Measurements from ENCODE around the gene MT1A.
"Not testable (repeated sequence)": the region's sequence is repeated elsewhere in the genome, so short reads cannot be mapped to it uniquely, and the experiment has no call there.

MT1A gene

DNA sequence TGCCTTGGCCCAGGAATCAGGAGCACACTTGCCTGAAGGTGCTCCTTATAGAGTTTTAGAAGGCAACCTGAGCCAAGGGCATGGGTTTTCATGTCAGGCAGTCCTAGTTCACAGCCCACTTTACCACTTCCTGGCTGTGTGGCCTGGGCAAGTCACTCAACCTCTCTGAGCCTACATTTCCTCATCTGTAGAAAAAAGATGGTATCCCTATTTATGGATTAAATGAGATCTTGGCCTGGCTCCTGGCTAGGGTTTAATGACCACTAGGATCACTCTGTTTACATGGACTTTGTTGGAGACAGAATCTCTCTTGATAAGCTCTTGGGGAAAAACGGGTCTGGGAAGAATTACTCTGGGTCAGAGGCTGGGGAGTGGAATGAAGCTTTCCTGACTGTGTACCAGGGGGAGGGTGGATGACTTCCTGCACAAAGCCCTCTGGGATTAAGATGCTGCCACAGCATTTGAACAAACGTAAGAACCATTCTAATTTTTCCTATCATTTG lies 27.8 kb upstream of the MT1A start:
- FAIRE-seq, result no peak

DNA sequence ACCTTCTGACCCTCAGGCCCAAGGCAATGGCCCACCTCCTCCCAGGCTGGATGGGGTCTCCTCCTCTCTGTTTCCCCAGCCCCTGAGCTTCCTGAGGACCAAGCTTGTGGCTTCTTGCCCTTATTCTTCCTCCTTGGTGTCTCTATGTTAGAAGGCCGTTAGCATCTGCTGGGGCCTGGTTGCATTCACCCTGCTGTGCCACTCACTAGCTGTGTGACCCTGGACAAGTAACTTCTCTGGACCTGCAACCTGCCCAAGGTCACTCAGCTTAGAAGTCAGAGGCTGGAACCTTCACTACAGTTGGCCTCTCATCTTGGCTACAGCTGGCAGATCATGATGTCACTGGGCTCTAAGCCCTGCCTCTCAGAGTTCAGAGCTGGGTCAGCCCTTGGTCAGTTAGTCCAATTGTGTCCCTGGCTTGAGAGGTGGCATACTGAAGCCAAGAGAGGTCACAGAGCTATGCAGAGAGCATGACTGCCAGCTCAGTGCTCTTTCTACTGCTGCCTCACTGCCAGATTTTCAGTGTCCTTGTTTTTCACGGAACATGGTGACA lies 27.1 kb upstream of the MT1A start:
- FAIRE-seq, result no peak

DNA sequence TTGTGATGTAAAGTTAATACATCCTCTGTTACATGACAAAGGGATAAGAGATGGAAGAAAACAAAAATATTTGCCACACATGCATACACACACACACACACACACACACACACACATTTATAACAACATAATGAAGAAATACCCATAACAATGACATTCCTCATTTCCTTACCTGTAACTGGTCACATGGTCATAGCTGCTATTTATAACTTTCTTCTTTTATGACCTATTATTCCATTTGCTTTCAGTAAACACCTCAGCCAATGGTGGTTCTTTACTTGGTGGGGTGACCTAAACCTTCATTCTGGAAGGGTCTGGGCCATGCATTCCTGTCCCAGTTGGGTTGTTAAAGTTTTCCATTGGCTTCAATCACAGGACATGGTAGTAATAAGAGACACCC lies 24.8 kb upstream of the MT1A start:
- no peak for FAIRE-seq

DNA sequence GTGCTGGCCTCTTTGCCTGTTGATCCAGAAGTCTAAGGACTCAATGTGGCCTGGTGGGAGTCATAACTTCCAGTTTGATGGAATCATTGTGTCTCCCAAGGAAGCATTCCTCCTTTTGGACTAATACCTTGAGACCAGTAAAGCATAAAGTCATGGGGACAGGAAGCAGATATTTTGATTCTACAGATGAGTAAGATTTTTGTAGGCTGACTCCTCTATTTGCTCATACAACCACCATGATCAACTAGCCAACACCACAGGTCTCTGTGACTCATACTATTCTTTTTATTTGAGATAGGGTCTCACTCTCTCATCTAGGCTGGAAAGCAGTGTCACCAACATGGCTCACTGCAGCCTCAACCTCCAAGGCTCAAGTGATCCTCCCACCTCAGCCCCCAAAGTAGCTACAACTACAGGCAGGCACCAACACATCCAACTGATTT lies 23.9 kb upstream of the MT1A start:
- no peak for FAIRE-seq

DNA sequence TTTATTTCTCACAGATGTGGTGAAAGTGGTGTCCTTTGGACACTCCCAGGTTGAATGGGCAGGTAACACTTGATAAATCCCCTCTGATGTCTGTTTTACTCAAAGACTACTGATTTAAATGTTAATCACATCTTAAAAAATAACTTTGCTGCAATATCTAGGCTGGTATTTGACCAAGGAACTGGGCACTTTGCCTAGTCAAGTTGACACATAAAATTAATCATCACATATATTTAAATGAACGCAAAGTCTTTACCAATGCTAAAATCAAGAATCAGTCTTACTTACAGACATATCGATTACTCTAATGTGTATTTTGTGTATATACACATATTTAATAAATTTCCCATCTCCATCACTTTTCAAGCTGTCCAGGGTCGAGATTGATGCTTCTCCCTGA lies 23.1 kb upstream of the MT1A start:
- no peak for FAIRE-seq

DNA sequence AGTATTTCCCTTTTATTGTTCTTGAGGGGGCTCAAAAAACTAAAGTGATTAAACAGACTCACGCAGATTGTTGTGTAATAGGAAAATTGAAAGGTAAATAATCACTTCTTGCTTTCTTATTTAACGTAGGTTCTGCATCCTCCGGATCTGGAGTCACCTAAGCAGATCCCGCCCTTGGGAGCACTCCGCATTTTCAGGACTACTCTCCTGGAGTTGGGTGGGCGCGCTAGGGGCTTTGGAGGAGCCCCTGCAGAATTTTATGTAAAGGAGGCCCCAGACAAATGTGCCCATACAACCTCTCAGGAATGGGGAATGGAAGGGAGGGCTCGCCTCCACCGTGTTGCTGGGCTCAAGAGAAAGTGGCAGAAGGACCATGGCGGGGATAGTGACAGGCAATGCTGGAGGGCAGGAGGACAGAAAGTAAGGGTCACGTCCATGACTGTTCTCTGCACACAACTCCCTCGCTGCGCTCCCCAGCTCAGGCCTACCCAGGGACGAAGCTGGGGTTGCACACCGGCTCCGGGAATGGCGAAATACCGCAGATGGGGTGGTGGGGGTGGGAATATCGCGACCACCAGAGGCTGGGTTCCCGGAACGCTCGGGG lies 21.8 kb upstream of the MT1A start:
- FAIRE-seq, result no peak

DNA sequence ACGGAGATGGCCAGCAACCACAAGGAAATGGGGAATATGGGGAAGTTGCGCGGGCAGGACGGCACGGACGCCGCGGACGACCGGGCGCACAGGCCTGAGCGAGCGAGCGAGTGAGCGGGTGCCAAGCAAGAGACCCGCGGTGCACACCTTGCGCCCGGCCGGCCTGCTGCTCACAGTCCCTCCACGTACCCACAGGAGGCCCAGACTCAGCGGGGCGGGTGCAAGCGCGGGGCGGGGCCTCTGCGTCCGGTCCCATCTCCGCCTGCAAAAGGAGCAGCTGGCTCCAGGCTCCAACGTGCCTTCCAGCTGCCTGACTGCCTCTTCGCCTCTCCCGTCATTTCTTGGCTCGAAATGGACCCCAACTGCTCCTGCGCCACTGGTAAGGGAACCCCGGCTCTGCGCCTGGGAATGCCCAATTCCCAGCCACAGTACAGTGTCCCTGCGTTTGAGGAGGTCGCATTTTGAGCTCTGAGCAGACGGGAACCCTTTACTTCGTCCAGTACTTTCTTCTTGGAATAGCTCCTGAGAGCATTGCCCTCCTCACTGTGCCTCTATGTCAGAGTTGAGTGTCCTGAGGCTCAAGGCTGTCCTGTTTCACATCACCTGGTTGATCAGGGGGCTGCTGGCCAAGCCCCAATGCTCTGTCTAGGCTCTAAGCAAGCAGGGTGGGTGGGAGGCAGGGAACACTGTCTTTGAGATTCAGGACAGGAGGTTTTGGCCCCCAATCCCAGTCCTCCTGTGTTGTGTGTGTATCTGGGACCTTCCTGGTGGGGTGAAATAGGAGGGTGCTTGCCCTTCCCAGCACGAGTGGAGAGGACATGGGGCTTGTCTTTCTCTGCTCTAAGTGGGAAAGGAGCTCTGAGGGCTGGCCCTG lies 21.0 kb upstream of the MT1A start:
- FAIRE-seq, result no peak

DNA sequence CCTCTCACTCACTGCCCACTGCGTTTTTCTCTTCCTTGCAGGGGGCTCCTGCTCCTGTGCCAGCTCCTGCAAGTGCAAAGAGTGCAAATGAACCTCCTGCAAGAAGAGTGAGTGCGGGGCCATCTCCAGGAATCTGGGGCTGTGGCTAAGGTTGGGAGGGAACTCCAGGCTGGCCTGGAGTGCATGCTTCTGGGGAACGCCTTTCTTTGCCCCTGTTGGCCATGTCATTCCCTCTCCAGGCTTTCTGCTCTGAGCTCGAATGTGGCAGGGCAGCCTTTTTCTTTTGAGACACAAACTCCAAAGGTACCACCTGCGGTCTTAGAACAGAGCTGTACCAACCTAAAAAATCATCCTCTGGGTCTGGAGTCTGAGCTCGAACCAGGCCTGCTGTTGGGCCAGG lies 20.3 kb upstream of the MT1A start:
- FAIRE-seq, result no peak

DNA sequence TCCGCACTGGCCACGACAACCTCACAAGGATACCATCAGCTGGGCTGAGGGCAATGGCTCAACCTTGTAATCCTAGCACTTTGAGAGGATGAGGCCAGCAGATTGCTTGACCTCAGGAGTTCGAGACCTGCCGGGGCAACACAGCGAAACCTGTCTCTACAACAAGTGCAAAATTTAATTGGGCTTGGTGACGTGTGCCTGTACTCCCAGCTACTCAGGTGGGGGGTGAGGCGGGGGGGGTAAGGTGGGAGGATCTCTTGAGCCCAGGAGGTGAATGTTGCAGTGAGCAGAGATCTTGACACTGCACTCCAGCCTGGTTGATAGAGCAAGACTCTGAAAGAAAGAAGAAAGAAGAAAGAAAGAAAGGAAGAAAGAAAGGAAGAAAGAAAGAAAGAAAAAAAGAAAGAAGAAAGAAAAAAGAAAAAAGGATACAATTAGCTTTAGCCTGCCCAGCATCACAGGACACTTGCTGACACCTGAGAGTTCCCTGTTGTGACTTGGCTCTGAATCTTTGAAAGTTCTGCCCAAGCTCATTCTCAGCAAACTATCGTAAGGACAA lies 18.0 kb upstream of the MT1A start:
- no peak for FAIRE-seq

DNA sequence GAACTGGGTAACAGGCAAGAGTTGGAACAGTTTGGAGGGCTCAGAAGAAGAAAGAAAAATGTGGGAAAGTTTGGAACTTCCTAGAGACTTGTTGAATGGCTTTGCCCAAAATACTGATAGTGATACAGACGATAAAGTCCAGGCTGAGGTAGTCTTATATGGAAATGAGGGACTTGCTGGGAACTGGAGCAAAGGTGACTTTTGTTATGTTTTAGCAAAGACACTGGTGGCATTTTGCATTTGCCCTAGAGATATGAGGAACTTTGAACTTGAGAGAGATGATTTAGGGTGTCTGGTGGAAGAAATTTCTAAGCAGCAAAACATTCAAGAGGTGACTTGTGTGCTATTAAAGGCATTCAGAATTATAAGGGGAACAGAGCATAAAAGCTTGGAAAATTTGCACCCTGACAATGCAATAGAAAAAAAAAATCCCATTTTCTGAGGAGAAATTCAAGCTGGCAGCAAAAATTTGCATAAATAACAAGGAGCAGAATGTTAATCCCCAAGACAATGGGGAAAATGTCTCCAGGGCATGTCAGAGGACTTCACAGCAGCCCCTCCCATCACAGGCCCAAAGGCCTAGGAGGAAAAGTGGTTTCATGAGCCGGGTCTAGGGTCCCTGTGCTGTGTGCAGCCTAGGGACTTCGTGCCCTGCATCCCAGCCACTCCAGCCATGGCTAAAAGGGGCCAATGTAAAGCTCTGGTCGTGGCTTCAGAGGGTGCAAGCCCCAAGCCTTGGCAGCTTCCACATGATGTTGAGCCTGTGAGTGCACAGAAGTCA lies 16.6 kb upstream of the MT1A start:
- FAIRE-seq, result not testable (repeated sequence)

DNA sequence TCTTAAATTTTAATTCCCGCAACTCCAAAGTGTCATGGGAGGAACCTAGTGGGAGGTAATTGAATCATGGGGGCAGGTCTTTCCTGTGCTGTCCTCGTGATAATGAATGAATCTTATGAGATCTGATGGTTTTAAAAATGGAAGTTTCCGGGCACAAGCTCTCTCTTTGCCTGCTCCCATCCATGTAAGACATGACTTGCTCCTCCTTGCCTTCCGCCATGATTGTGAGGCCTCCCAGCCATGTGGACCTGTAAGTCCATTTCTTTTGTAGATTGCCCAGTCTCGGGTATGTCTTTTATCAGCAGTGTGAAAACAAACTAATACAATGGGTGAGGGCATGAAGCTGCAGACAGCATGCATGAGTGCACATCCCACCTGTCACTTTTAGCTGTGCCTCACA lies 15.3 kb upstream of the MT1A start:
- not testable (repeated sequence) for FAIRE-seq

DNA sequence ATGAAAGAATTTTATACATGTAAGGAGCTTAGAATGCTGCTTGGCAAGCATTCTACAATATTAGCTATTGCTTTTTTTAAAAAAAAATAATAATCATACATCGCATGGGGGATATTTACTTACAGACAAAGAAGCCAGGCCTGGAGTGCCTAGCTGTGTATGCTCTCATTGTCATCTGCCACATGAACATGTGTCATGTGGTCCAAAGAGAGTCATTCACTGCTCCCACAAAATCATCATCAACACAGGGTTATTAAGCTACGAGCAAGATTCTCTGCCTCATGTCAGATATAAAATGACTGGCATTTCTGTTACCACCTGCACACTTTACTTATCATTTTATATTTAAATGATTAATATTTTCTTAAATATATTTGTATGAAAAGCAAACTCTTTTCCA lies 14.8 kb upstream of the MT1A start:
- no peak for FAIRE-seq

DNA sequence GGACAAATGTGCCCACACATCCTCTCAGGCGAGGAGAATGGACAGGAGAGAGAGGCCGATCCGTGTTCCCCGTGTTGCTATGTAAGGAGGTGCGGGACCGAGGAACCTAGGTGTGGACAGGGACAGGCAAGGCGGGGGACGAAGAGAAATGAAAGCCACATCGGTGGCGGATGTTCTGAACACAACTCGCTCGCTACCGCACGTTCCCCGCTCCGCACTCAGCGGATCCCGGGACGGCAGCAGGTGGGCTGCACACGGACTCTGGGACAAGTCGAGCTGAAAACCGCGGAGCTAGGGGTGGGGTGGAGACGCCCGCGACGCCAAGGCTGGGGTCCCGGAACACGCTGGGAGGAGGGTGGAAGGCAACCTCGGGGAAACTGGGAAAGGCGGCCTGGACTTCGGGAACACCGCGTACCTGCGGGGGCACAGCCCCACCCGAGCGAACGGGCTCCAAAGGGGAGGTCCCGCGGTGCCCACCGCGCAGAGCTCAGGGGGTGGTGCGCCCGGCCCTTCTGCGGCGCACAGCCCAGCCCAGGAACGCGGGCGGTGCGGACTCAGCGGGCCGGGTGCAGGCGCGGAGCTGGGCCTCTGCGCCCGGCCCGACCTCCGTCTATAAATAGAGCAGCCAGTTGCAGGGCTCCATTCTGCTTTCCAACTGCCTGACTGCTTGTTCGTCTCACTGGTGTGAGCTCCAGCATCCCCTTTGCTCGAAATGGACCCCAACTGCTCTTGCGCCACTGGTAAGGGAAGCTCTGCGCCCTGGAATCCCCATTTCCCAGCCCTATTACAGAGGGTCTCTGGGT lies 13.1 kb upstream of the MT1A start, which contains the start of gene MT1E:
Gene MT1E (plus strand): TSS at position 642 of the 803 bp plus-strand sequence. CDS start 71 bp downstream, at position 713.
- FAIRE-seq, result no peak

DNA sequence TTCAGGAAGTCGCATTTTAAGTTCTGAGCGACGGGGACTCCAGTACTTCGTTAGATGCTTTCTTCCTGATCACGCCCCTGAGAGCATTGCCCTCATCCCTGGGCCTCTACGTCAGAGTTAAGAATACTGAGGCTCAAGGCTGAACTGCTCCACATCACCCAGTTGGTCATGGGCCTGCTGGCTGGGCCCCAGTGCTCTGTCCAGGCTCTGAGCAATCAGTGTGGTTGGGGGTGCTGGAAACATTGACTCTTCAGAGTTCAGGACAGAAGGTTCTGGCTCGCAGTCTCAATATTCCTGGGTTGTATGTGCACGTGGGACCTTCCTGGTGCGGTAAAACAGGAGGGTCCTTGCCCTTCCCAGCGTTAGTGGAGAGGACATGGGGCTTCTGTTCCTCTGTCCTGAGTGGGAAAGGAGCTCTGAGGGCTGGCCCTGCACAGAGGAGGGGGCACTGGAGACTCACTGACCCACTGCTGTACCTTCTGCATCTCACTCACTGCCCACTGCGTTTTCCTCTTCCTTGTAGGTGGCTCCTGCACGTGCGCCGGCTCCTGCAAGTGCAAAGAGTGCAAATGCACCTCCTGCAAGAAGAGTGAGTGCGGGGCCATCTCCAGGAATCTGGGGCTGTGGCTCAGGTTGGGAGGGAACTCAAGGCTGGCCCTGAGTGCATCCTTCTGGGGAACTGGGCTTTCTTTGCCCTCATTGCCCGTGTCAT lies 12.4 kb upstream of the MT1A start:
- no peak for FAIRE-seq

DNA sequence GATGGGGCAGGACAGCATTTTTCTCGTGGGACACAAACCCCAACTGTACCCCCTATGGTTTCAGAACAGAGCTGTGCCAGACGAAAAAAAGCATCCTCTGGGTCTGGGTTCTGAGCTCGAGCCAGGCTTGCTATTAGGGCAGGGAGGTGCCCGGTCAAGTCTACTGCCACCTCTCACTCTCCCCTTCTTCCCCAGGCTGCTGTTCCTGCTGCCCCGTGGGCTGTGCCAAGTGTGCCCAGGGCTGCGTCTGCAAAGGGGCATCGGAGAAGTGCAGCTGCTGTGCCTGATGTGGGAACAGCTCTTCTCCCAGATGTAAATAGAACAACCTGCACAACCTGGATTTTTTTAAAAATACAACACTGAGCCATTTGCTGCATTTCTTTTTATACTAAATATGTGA lies 11.8 kb upstream of the MT1A start:
- FAIRE-seq, result no peak

DNA sequence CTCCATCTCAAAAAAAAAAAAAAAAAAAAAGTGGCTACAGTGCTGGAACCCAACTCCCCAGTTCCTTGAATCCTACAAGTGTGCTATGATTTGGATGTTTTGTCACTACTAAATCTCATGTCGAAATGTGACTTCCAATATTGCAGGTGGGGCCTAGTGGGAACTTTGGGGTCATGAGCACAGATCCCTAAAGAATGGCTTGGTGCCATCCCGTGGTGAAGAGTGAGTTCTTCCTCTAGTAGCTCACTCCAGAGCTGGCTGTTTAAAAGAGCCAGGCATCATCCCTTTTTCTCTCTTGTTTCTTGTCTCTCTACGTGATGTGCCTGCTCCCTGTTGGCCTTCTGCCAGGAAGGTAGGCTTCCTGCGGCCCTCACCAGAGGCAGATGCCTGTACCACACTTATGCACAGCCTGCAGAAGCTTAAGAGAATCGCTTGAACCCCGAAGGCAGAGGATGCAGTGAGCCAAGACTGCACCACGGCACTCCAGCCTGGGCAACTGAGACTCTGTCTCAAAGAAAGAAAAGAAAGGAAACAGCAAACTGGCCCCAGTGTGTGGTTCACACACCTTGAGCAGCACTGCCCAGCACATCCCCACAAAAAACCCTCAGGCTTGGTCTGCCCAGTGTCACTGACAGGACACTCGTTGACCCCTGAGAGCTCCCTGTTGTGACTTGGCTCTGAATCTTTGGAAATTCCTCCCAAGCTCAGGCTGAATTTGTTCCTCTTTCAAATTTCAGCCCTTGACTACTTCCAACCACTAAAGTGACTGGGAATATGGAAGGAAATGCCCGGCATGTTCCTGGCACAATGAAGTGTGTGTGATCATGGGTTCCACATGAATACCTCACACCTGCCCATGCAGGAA lies 9.7 kb upstream of the MT1A start:
- no peak for FAIRE-seq

DNA sequence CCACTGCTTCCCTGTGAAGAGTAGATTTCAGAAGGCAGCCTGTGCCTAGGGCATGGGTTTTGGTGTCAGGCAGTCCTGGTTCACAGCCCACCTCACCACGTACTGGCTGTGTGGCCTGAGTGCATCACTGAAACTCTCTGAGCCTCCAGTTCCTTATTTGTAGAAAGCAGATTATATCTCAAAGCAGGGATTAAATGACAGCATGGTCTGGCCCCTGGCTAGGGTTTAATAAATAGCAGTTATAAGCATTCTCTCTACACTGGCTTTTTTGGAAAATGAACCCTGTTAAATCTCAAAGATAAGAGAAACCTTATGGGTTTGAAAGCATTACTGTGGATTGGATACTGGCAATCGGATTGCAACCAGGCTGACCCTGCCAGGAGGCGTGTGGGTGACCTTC lies 8.9 kb upstream of the MT1A start:
- FAIRE-seq, result no peak

DNA sequence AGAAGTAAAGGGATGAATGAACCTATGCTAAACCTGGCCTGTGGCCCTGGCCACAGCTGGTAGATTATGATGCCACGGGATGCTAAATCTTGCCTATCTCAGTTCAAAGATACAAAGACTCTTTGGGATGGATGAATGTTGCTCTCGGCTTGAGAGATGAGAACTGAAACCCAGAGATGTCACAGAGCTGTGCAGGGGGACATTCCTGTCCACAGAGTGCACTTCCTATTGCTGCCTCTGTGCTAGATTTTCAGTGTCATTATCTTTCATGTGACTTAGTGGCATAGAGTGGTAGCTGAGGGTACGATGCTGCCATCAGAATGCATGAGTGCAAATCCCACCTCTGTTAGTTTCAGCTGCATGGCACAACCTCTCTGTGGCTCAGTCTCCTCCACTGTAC lies 8.3 kb upstream of the MT1A start:
- FAIRE-seq, result no peak

DNA sequence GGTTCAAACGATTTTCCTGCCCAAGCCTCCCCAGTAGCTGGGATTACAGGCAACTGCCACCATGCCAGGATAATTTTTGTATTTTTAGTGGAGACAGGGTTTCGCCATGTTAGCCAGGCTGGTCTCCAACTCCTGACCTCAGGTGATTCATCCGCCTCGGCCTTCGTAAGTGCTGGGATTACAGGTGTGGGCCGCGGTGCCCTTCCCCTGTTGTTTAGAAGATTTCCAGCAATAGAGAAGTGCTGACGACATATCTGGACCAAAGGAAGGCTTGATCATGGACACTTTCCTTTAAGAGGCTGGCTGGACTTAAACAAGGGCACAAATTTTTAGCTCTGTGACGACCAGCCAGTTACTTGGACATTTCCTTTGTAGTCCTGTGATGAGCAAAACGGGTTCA lies 7.3 kb upstream of the MT1A start:
- no peak for FAIRE-seq

DNA sequence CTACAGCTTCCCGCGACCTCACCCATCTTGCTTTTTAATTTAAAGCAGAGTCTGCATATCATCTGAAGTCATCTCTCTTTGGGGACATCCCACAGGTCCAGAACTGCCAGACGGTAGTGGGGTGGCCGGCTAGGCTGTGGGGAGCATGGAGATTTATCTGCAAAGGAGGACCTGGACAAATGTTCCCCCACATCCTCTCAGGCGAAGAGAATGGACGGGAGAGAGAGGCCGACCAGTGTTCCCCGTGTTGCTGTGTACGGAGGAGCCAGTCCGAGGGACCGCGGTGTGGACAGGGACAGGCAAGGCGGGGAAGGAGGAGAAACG lies 6.7 kb upstream of the MT1A start:
- no peak for FAIRE-seq

All from colon (tissue), 2 donors.